Gastrocnemius medialis (tissue), 4 donors: Measurements from ENCODE around the gene MTX3. TPM values are rescaled to one million over a fixed set of nuclear protein-coding genes. Genes with fewer than 3 reads are reported as not detected.

Source experiments
- ATAC-seq, 2 donors: fragments of 150-250 bp; one replicate each; pipeline ENCODE4 v1.9.1; 2016
- DNase-seq, 2 donors: peaks; one replicate each; pipeline ENCODE4 v3.0.0-alpha.2; 2019
- H3K27ac ChIP-seq, 4 donors: fragments of 200-600 bp; sonication (generic); 1 replicate in 1 of 4; 2 replicates in 3 of 4; pipeline ENCODE4 v1.5.1; 2016 to 2018; ENCODE audit warnings: mild to moderate bottlenecking in 2 of 4, moderate library complexity in 1 of 4
- H3K27me3 ChIP-seq, 3 donors: fragments of 200-600 bp; sonication (generic) in 2 of 3; 1 replicate in 1 of 3; 2 replicates in 2 of 3; pipeline versions ENCODE4 v1.5.1 to v1.6.0; 2016 to 2019; ENCODE audit warnings: mild to moderate bottlenecking in 1 of 3, moderate library complexity in 1 of 3
- H3K36me3 ChIP-seq, 2 donors: fragments of 200-600 bp; sonication (generic) in 1 of 2; one replicate each; pipeline ENCODE4 v1.5.1; 2017 to 2018
- H3K4me1 ChIP-seq, 2 donors: fragments of 200-600 bp; sonication (generic) in 1 of 2; one replicate each; pipeline ENCODE4 v1.5.1; 2016 to 2017; ENCODE audit warnings: mild to moderate bottlenecking in 2 of 2
- H3K4me3 ChIP-seq, 4 donors: fragments of 200-600 bp; sonication (generic) in 3 of 4; 1 replicate in 1 of 4; 2 replicates in 3 of 4; pipeline ENCODE4 v1.5.1; 2016 to 2019; ENCODE audit warnings: mild to moderate bottlenecking in 2 of 4
- H3K9me3 ChIP-seq, 3 donors: fragments of 200-600 bp; sonication (generic) in 2 of 3; 1 replicate in 1 of 3; 2 replicates in 2 of 3; pipeline ENCODE4 v1.5.1; 2016 to 2019
- CTCF ChIP-seq, 5 experiments: fragments of 450-650 bp in 3 of 5; fragments of 200-600 bp in 2 of 5; sonication (generic) in 2 of 5; IDR thresholded peaks in 4 of 5; conservative IDR thresholded peaks in 1 of 5; 1 replicate in 4 of 5; 2 replicates in 1 of 5; pipeline ENCODE4 v1.5.1; 2016 to 2019; ENCODE audit warnings: antibody characterized with exemption in 5 of 5, mild to moderate bottlenecking in 3 of 5, moderate library complexity in 3 of 5
- POLR2A ChIP-seq, 2 donors: fragments of 450-650 bp; IDR thresholded peaks; one replicate each; pipeline ENCODE4 v1.6.1; 2017; ENCODE audit warnings: antibody characterized with exemption in 2 of 2, mild to moderate bottlenecking in 2 of 2, moderate library complexity in 2 of 2
- in situ Hi-C, 4 donors: fragments of 200-750 bp; cut with MboI; loops; one replicate each; pipeline versions ENCODE4 v1.15.0 to v1.8.0; 2017; ENCODE audit warnings: low sequenced_read_pairs in 4 of 4
- intact Hi-C: fragments of 100-400 bp; cut with DNase I; formaldehyde crosslinking; loops from one replicate; pipeline ENCODE4 v1.15.1; 2023; ENCODE audit warnings: low total_unique reads
- total RNA-seq, 4 donors: library from RNA; depleted of rRNA; stranded (reverse); fragments of >200 nt; gene quantifications; one replicate each; pipeline versions ENCODE4 v1.1.0 to v1.2.3, GENCODE V29; 2016

MTX3 gene
- total RNA-seq, 4 donors from 2014 or later: 8.2 to 29.3 (median 10.8) TPM

- DNase-seq: no peak
- Histone ChIP-seq H3K4me1 (no peaks in the 10 kb centered on the region), H3K36me3 (no peaks in the 10 kb centered on the region), H3K9me3 (no peaks in the 10 kb centered on the region), H3K27me3 (no peaks in the 10 kb centered on the region), H3K4me3 (no peak overlapping the region), H3K27ac (no peak overlapping the region)
- ATAC-seq: no peak
- TF ChIP-seq CTCF (IDR thresholded peaks at IDR 0.05 in 4 of 5, conservative IDR thresholded peaks at IDR 0.05 in 1 of 5): no peak
- intact Hi-C loops (no loop called here), in situ Hi-C loops (no loop called here)
Measured at GRCh38 chr5:79947567-79947966, 43.5 kb downstream of the MTX3 start.

GRCh38 chr5:79938468-79938867, 52.6 kb downstream of the MTX3 start:
- H3K9me3 ChIP-seq: no peaks in the 10 kb centered on the region
- in situ Hi-C loops (no loop called here), intact Hi-C loops (no loop called here)
- H3K27ac ChIP-seq: no peak overlapping the region
- H3K4me1 ChIP-seq: no peaks in the 10 kb centered on the region
- H3K4me3 ChIP-seq: no peak overlapping the region
- TF ChIP-seq CTCF (IDR thresholded peaks at IDR 0.05 in 4 of 5, conservative IDR thresholded peaks at IDR 0.05 in 1 of 5): no peak
- no peak for TF ChIP-seq POLR2A (IDR thresholded peaks at IDR 0.05)
- H3K36me3 ChIP-seq: no peaks in the 10 kb centered on the region
- DNase-seq (no peak), ATAC-seq (no peak)
- H3K27me3 ChIP-seq: no peaks in the 10 kb centered on the region

GRCh38 chr5:79936646-79937216, 54.3 kb downstream of the MTX3 start:
- Histone ChIP-seq H3K4me3 (no peak overlapping the region), H3K36me3 (no peaks in the 10 kb centered on the region), H3K4me1 (no peaks in the 10 kb centered on the region), H3K27ac (no peak overlapping the region), H3K27me3 (no peaks in the 10 kb centered on the region), H3K9me3 (no peaks in the 10 kb centered on the region)
- intact Hi-C loops (no loop called here), in situ Hi-C loops (no loop called here)
- DNase-seq (no peak), ATAC-seq (no peak)
- TF ChIP-seq CTCF (IDR thresholded peaks at IDR 0.05 in 4 of 5, conservative IDR thresholded peaks at IDR 0.05 in 1 of 5): no peak
- TF ChIP-seq POLR2A (IDR thresholded peaks at IDR 0.05): no peak

GRCh38 chr5:79936002-79936645, 54.9 kb downstream of the MTX3 start:
- intact Hi-C loops (no loop called here), in situ Hi-C loops (no loop called here)
- H3K36me3 ChIP-seq: no peaks in the 10 kb centered on the region
- peak; percentile 85 for ATAC-seq
- peak; percentile 13 to 53 for DNase-seq
- H3K4me1 ChIP-seq: no peaks in the 10 kb centered on the region
- H3K27ac ChIP-seq: peak overlapping the region in 3 of 4 donors; percentile 32 to 48 (median 45)
- no peaks in the 10 kb centered on the region for H3K9me3 ChIP-seq
- TF ChIP-seq POLR2A (IDR thresholded peaks at IDR 0.05) (no peak), CTCF (IDR thresholded peaks at IDR 0.05 in 4 of 5, conservative IDR thresholded peaks at IDR 0.05 in 1 of 5) (no peak)
- no peaks in the 10 kb centered on the region for H3K27me3 ChIP-seq
- H3K4me3 ChIP-seq: no peak overlapping the region
